Parathyroid adenoma (tissue), 2 donors: Measurements from ENCODE around the gene FAM162A.

ENCODE experiments used
- H2AFZ ChIP-seq: fragments of 300-600 bp; sonication (generic); one replicate; pipeline ENCODE4 v1.7.0; 2017; ENCODE audit warnings: antibody characterized with exemption, mild to moderate bottlenecking
- H3K27ac ChIP-seq: fragments of 300-600 bp; sonication (generic); one replicate; pipeline ENCODE4 v1.7.0; 2017
- H3K27me3 ChIP-seq: fragments of 300-600 bp; sonication (generic); one replicate; pipeline ENCODE4 v1.7.0; 2017; ENCODE audit warnings: low read length; ENCODE audit not compliant: control insufficient read depth, insufficient read depth
- H3K36me3 ChIP-seq: fragments of 300-600 bp; sonication (generic); one replicate; pipeline ENCODE4 v1.7.0; 2017; ENCODE audit warnings: low read length; ENCODE audit not compliant: control insufficient read depth, insufficient read depth
- H3K4me1 ChIP-seq: fragments of 300-600 bp; sonication (generic); one replicate; pipeline ENCODE4 v1.7.0; 2017; ENCODE audit warnings: control low read depth
- H3K4me2 ChIP-seq: fragments of 300-600 bp; sonication (generic); one replicate; pipeline ENCODE4 v1.7.0; 2017; ENCODE audit warnings: low read length
- H3K4me3 ChIP-seq: fragments of 300-600 bp; sonication (generic); one replicate; pipeline ENCODE4 v1.7.0; 2017; ENCODE audit warnings: low read depth, low read length
- H3K79me2 ChIP-seq: fragments of 300-600 bp; sonication (generic); one replicate; pipeline ENCODE4 v1.7.0; 2017; ENCODE audit warnings: control low read depth
- H3K9ac ChIP-seq: fragments of 300-600 bp; sonication (generic); one replicate; pipeline ENCODE4 v1.7.0; 2017; ENCODE audit warnings: mild to moderate bottlenecking
- H3K9me3 ChIP-seq: fragments of 300-600 bp; sonication (generic); one replicate; pipeline ENCODE4 v1.7.0; 2017; ENCODE audit warnings: low read length; ENCODE audit not compliant: control insufficient read depth
- TF ChIP-seq, protein P1 (sequence below): fragments of 300-600 bp; sonication (generic); IDR thresholded peaks from one replicate; pipeline ENCODE4 v1.7.0; 2017; ENCODE audit warnings: antibody characterized with exemption, mild to moderate bottlenecking
- donor health status: primary hyperparathyroidism.

The FAM162A gene

DNA sequence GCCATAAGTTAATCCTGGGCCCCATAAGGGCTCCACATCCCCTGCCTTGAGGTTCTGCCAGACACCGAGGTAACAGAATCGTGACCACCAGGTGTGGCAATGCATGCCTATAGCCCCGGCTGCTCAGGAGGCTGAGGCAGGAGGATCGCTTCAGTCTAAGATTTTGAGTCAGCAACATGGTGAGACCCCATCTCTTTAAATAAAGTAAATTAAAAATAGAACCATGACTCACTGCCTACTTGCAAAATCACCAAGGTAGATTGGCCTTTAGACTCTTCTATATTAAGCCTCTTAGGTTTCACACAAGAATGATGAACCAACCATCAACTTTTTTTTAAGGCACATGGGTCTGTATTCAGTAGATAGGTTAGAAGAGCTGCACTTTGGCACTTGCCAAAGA is 22.2 kb downstream of the FAM162A start:
- H3K27me3 ChIP-seq, result no peaks in the 10 kb centered on the region
- no peak overlapping the region for H3K27ac ChIP-seq
- H3K36me3 ChIP-seq, result no peaks in the 10 kb centered on the region
- H3K4me2 ChIP-seq, result no peak overlapping the region
- no peak overlapping the region for H3K9ac ChIP-seq
- no peak overlapping the region for H3K4me3 ChIP-seq
- no peaks in the 10 kb centered on the region for H3K4me1 ChIP-seq
- peaks cover 29% of the 10 kb centered on the region for H3K79me2 ChIP-seq
- TF ChIP-seq, protein P1, sequence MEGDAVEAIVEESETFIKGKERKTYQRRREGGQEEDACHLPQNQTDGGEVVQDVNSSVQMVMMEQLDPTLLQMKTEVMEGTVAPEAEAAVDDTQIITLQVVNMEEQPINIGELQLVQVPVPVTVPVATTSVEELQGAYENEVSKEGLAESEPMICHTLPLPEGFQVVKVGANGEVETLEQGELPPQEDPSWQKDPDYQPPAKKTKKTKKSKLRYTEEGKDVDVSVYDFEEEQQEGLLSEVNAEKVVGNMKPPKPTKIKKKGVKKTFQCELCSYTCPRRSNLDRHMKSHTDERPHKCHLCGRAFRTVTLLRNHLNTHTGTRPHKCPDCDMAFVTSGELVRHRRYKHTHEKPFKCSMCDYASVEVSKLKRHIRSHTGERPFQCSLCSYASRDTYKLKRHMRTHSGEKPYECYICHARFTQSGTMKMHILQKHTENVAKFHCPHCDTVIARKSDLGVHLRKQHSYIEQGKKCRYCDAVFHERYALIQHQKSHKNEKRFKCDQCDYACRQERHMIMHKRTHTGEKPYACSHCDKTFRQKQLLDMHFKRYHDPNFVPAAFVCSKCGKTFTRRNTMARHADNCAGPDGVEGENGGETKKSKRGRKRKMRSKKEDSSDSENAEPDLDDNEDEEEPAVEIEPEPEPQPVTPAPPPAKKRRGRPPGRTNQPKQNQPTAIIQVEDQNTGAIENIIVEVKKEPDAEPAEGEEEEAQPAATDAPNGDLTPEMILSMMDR, result no peak
- no peaks in the 10 kb centered on the region for H3K9me3 ChIP-seq
- H2AFZ ChIP-seq, result no peak overlapping the region

DNA sequence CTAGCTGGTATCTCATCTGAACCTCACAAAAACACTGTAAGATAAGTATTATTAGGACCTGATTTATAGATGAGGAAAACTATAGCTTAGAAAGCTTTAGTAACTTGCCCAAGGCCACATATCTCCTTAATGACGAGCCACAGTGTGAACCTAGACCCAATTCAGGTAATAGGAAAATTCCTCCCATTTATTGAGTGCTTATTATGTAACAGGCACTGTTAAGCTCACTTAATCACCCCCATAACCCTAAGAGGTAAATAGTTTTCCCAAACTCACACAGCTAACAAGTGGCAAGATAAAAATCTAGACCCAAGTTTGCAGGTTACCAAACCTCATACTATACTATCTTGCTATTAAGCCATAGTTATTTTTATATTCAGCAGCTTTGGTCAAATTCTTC is 24.0 kb downstream of the FAM162A start:
- no peaks in the 10 kb centered on the region for H3K4me1 ChIP-seq
- no peaks in the 10 kb centered on the region for H3K36me3 ChIP-seq

DNA sequence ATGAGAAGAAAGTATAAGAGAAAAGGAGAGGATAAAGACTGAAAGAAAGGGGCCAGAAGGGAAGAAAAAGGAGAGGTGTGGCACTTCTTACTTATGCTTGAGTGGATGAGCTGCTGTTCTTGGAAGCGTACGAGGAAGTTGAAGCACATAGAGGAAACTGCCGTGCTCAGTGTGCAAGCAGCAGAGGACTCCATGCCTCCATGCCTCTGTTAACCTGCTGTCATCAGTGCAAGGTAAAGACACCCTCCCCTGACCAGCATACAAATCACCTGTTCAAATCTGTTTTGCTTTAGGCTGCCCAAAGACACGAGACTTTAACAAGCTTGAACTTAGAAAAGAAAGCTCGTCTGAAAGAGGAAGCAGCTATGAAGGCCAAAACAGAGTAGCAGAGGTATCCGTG is 25.5 kb downstream of the FAM162A start:
- Histone ChIP-seq H3K27me3 (no peaks in the 10 kb centered on the region), H3K79me2 (peaks cover 30% of the 10 kb centered on the region), H3K4me3 (no peak overlapping the region), H3K9ac (no peak overlapping the region), H3K36me3 (no peaks in the 10 kb centered on the region), H3K4me1 (no peaks in the 10 kb centered on the region), H2AFZ (no peak overlapping the region), H3K4me2 (no peak overlapping the region), H3K27ac (no peak overlapping the region), H3K9me3 (no peaks in the 10 kb centered on the region)
- TF ChIP-seq, protein P1, result no peak

More for the DNA sequence above, 24.0 kb downstream of the FAM162A start:
- no peak overlapping the region for H3K9ac ChIP-seq
- H3K79me2 ChIP-seq, result peaks cover 29% of the 10 kb centered on the region
- H2AFZ ChIP-seq, result no peak overlapping the region
- no peak overlapping the region for H3K27ac ChIP-seq
- no peaks in the 10 kb centered on the region for H3K27me3 ChIP-seq
- no peak overlapping the region for H3K4me3 ChIP-seq
- TF ChIP-seq, protein P1, result no peak
- no peak overlapping the region for H3K4me2 ChIP-seq
- no peaks in the 10 kb centered on the region for H3K9me3 ChIP-seq

DNA sequence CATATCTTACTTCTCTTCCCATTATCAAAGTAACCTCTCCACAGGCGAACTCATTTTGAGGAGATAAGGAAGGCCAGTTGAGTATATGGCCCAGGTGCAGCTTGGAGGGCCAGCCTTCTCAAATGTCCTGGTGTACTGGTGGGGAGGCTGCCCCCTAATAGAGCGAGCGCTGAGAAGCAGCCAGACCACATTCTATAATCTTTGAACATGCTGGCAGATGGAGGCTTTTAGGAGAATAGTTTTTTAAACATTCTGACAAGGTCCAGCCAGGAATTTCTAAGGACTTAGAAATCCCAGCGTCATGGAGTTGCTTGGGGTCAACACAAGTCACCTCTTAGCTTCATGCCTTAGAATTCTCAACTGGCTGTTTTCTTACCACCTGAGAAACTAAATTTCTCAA is 26.1 kb downstream of the FAM162A start:
- H3K36me3 ChIP-seq, result no peaks in the 10 kb centered on the region
- H3K4me3 ChIP-seq, result no peak overlapping the region
- H2AFZ ChIP-seq, result no peak overlapping the region
- H3K4me2 ChIP-seq, result no peak overlapping the region
- no peaks in the 10 kb centered on the region for H3K9me3 ChIP-seq
- H3K27ac ChIP-seq, result no peak overlapping the region
- TF ChIP-seq, protein P1, result no peak
- H3K4me1 ChIP-seq, result peaks cover 4% of the 10 kb centered on the region
- no peak overlapping the region for H3K9ac ChIP-seq
- H3K27me3 ChIP-seq, result no peaks in the 10 kb centered on the region
- H3K79me2 ChIP-seq, result peaks cover 28% of the 10 kb centered on the region

DNA sequence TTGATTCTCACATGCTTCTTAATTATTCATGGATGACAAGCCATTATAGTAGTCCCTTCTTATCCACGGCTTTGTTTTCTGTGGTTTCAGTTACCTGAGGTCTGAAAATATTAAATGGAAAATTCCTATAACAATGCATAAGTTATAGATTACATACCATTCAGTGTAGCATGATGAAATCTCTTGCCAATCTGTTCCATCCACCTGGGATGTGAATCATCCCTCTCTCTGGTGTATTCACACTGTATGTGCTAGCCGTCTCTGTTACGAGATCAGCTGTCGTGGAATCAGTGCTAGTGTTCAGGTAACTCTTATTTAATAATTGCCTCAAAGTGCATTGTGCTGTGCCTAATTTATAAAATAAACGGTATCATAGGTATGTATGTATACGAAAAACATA is 26.7 kb downstream of the FAM162A start:
- TF ChIP-seq, protein P1, result no peak
- Histone ChIP-seq H3K4me2 (no peak overlapping the region), H3K36me3 (no peaks in the 10 kb centered on the region), H3K27ac (no peak overlapping the region), H3K9ac (no peak overlapping the region), H3K9me3 (no peaks in the 10 kb centered on the region), H2AFZ (no peak overlapping the region), H3K4me1 (peaks cover 6% of the 10 kb centered on the region), H3K4me3 (no peak overlapping the region), H3K27me3 (no peaks in the 10 kb centered on the region), H3K79me2 (peaks cover 23% of the 10 kb centered on the region)
